ENCODE measurements around the gene LRGUK. TPM values are rescaled to one million over a fixed set of nuclear protein-coding genes. Genes with fewer than 3 reads are reported as not detected.

Gene LRGUK
- total RNA-seq, 1 experiment from 2014 or later, result 0.49 TPM

DNA sequence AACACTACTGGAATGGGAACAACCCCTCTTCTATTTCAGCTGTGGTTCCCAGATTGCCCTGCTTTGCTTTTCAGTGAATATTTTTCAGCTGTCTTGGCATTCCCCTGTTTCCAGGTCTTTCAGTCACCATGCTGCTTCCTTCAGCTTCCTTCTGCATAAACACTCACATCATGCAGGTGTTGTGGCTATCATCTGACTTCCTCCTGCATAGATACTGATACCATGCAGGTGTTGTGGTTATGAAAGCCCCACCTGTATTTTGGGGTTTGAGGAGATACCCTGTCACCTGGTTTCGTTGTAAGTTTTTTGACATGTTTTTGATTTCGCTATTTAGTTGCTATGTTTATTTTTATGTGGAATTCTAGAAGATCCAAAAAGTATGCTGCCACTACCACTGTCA, 118.1 kb downstream of the LRGUK start:
- ChIA-PET POLR2A (no interaction called here), RAD21 (ENCODE audit: low non-redundant PET in 1 of 2, low total read pairs in 2 of 2, uncharacterized antibody in 2 of 2, unreplicated experiment in 2 of 2) (no interaction called here), CTCF (no interaction called here)
- H3K4me1 ChIP-seq (ENCODE audit: control insufficient read depth in 1 of 2, insufficient read depth in 2 of 2, low read length in 2 of 2), result no peaks in the 10 kb centered on the region
- TF ChIP-seq TCF7L2 (IDR thresholded peaks at IDR 0.05; ENCODE audit: borderline replicate concordance, extremely low read depth, insufficient read depth, insufficient read length), result no peak
- TF ChIP-seq, protein P1, sequence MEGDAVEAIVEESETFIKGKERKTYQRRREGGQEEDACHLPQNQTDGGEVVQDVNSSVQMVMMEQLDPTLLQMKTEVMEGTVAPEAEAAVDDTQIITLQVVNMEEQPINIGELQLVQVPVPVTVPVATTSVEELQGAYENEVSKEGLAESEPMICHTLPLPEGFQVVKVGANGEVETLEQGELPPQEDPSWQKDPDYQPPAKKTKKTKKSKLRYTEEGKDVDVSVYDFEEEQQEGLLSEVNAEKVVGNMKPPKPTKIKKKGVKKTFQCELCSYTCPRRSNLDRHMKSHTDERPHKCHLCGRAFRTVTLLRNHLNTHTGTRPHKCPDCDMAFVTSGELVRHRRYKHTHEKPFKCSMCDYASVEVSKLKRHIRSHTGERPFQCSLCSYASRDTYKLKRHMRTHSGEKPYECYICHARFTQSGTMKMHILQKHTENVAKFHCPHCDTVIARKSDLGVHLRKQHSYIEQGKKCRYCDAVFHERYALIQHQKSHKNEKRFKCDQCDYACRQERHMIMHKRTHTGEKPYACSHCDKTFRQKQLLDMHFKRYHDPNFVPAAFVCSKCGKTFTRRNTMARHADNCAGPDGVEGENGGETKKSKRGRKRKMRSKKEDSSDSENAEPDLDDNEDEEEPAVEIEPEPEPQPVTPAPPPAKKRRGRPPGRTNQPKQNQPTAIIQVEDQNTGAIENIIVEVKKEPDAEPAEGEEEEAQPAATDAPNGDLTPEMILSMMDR (IDR thresholded peaks at IDR 0.05 in 2 of 3, conservative IDR thresholded peaks at IDR 0.05 in 1 of 3; ENCODE audit: borderline replicate concordance in 1 of 3, insufficient read depth in 1 of 3, low read depth in 2 of 3, low read length in 2 of 3), result no peak
- TF ChIP-seq, protein P2, sequence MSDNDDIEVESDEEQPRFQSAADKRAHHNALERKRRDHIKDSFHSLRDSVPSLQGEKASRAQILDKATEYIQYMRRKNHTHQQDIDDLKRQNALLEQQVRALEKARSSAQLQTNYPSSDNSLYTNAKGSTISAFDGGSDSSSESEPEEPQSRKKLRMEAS (IDR thresholded peaks at IDR 0.05), result no peak
- no peaks in the 10 kb centered on the region for H3K9me3 ChIP-seq (ENCODE audit: control insufficient read depth in 1 of 2, insufficient read depth in 1 of 2, low read depth in 1 of 2, low read length in 2 of 2)
- H3K27ac ChIP-seq (ENCODE audit: low read depth, low read length), result no peak overlapping the region
- no peaks in the 10 kb centered on the region for H3K9me2 ChIP-seq (ENCODE audit: insufficient read depth)
- H4K20me1 ChIP-seq (ENCODE audit: insufficient read depth), result no peaks in the 10 kb centered on the region
- H3K4me3 ChIP-seq (replicated peaks in 1 of 2; ENCODE audit: low read depth in 1 of 2, low read length in 2 of 2), result no peak overlapping the region
- no peak overlapping the region for H3K4me2 ChIP-seq (ENCODE audit: low read length)
- ATAC-seq (no peak), DNase-seq (ENCODE audit: low read depth, low spot score) (no peak)
- H3K27me3 ChIP-seq (ENCODE audit: insufficient read depth, low read length), result no peaks in the 10 kb centered on the region
- no peak overlapping the region for H3K9ac ChIP-seq (ENCODE audit: low read length)
- H3K79me2 ChIP-seq (ENCODE audit: insufficient read depth, low read length), result no peaks in the 10 kb centered on the region
- no peak overlapping the region for H2AFZ ChIP-seq (ENCODE audit: low read depth, low read length, poor library complexity, severe bottlenecking)
- BruUV-seq (replicated peaks), result no TSS peak
- H3K36me3 ChIP-seq (ENCODE audit: control insufficient read depth in 1 of 2, insufficient read depth in 2 of 2, low read length in 2 of 2), result no peaks in the 10 kb centered on the region
- intact Hi-C loops (cut with micrococcal nuclease), result no loop called here

DNA sequence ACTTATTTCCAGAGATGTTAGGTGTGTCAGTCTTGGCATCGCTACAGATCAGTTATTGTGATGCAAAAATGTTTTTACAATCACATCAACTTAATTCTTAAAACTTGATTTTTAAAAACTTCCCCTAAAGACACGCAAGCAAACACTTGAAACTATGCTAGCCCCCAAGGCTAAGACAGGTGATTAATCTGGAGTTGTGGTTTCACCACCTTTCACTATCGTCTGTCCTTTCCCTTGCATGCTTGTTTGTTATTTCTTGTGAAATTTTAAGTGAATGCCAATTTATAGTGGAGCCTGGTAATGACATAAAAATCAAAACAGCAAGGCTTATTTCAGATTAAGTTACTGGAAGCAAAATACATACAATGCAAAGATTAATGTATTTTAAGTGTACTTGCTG, 119.2 kb downstream of the LRGUK start:
- no peaks in the 10 kb centered on the region for H3K9me2 ChIP-seq (ENCODE audit: insufficient read depth)
- no peak overlapping the region for H3K4me2 ChIP-seq (ENCODE audit: low read length)
- H4K20me1 ChIP-seq (ENCODE audit: insufficient read depth), result no peaks in the 10 kb centered on the region
- no peaks in the 10 kb centered on the region for H3K4me1 ChIP-seq (ENCODE audit: control insufficient read depth in 1 of 2, insufficient read depth in 2 of 2, low read length in 2 of 2)
- ChIA-PET RAD21 (ENCODE audit: low non-redundant PET in 1 of 2, low total read pairs in 2 of 2, uncharacterized antibody in 2 of 2, unreplicated experiment in 2 of 2) (no interaction called here), CTCF (no interaction called here), POLR2A (no interaction called here)
- BruUV-seq (replicated peaks), result no TSS peak
- no peak overlapping the region for H3K4me3 ChIP-seq (replicated peaks in 1 of 2; ENCODE audit: low read depth in 1 of 2, low read length in 2 of 2)
- H3K9me3 ChIP-seq (ENCODE audit: control insufficient read depth in 1 of 2, insufficient read depth in 1 of 2, low read depth in 1 of 2, low read length in 2 of 2), result no peaks in the 10 kb centered on the region
- intact Hi-C loops (cut with micrococcal nuclease), result no loop called here
- H3K27ac ChIP-seq (ENCODE audit: low read depth, low read length), result no peak overlapping the region
- H3K27me3 ChIP-seq (ENCODE audit: insufficient read depth, low read length), result no peaks in the 10 kb centered on the region
- no peaks in the 10 kb centered on the region for H3K36me3 ChIP-seq (ENCODE audit: control insufficient read depth in 1 of 2, insufficient read depth in 2 of 2, low read length in 2 of 2)
- no peak overlapping the region for H2AFZ ChIP-seq (ENCODE audit: low read depth, low read length, poor library complexity, severe bottlenecking)
- H3K79me2 ChIP-seq (ENCODE audit: insufficient read depth, low read length), result no peaks in the 10 kb centered on the region
- ATAC-seq (no peak), DNase-seq (ENCODE audit: low read depth, low spot score) (no peak)
- no peak overlapping the region for H3K9ac ChIP-seq (ENCODE audit: low read length)
- TF ChIP-seq ELF1 (IDR thresholded peaks at IDR 0.05; ENCODE audit: borderline replicate concordance, low read depth), result no peak
- no peak for TF ChIP-seq POLR2A (IDR thresholded peaks at IDR 0.05; ENCODE audit: borderline replicate concordance, extremely low read depth, insufficient read depth, insufficient read length)
- TF ChIP-seq, protein P3, sequence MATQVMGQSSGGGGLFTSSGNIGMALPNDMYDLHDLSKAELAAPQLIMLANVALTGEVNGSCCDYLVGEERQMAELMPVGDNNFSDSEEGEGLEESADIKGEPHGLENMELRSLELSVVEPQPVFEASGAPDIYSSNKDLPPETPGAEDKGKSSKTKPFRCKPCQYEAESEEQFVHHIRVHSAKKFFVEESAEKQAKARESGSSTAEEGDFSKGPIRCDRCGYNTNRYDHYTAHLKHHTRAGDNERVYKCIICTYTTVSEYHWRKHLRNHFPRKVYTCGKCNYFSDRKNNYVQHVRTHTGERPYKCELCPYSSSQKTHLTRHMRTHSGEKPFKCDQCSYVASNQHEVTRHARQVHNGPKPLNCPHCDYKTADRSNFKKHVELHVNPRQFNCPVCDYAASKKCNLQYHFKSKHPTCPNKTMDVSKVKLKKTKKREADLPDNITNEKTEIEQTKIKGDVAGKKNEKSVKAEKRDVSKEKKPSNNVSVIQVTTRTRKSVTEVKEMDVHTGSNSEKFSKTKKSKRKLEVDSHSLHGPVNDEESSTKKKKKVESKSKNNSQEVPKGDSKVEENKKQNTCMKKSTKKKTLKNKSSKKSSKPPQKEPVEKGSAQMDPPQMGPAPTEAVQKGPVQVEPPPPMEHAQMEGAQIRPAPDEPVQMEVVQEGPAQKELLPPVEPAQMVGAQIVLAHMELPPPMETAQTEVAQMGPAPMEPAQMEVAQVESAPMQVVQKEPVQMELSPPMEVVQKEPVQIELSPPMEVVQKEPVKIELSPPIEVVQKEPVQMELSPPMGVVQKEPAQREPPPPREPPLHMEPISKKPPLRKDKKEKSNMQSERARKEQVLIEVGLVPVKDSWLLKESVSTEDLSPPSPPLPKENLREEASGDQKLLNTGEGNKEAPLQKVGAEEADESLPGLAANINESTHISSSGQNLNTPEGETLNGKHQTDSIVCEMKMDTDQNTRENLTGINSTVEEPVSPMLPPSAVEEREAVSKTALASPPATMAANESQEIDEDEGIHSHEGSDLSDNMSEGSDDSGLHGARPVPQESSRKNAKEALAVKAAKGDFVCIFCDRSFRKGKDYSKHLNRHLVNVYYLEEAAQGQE (IDR thresholded peaks at IDR 0.05; ENCODE audit: low read depth), result no peak
- TF ChIP-seq ZNF274 (IDR thresholded peaks at IDR 0.05; ENCODE audit: low read depth, low read length), result no peak
- TF ChIP-seq SP1 (IDR thresholded peaks at IDR 0.05; ENCODE audit: low read depth), result no peak
- no peak for TF ChIP-seq CBX3 (IDR thresholded peaks at IDR 0.05; ENCODE audit: low read depth)
- no peak for TF ChIP-seq POLR2AphosphoS5 (IDR thresholded peaks at IDR 0.05; ENCODE audit: low read depth, low read length)
- TF ChIP-seq SIN3A (IDR thresholded peaks at IDR 0.05; ENCODE audit: low read depth), result no peak
- TF ChIP-seq, protein P1 (IDR thresholded peaks at IDR 0.05 in 2 of 3, conservative IDR thresholded peaks at IDR 0.05 in 1 of 3; ENCODE audit: borderline replicate concordance in 1 of 3, insufficient read depth in 1 of 3, low read depth in 2 of 3, low read length in 2 of 3), result no peak
- no peak for TF ChIP-seq TCF7L2 (IDR thresholded peaks at IDR 0.05; ENCODE audit: borderline replicate concordance, extremely low read depth, insufficient read depth, insufficient read length)
- no peak for TF ChIP-seq EZH2 (IDR thresholded peaks at IDR 0.05)

All from HCT116 (cell line).